Bronchial epithelial cell (primary cell): ENCODE data around the gene ALG10. TPM values are rescaled to one million over a fixed set of nuclear protein-coding genes. Genes with fewer than 3 reads are reported as not detected.

Experiments
- DNase-seq: peaks from one replicate; pipeline ENCODE4 v3.0.0-alpha.2; 2010; ENCODE audit warnings: low read depth
- FAIRE-seq: peaks from 2 replicates; lab custom pipeline; 2011; peaks lifted over from hg19 to GRCh38; lab: Jason Lieb, UNC
- H3K27me3 ChIP-seq: 2 replicates; pipeline ENCODE4 v1.5.1; 2011; ENCODE audit warnings: low read length; ENCODE audit not compliant: control insufficient read depth, insufficient read depth
- H3K36me3 ChIP-seq: 2 replicates; pipeline ENCODE4 v1.5.1; 2011; ENCODE audit warnings: low read length; ENCODE audit not compliant: control insufficient read depth, insufficient read depth
- H3K4me3 ChIP-seq: 2 replicates; pipeline ENCODE4 v1.5.1; 2011; ENCODE audit warnings: mild to moderate bottlenecking, low read depth, low read length, control low read depth
- total RNA-seq: library from RNA; depleted of rRNA; stranded (reverse); fragments of >200 nt; gene quantifications from 2 replicates; pipeline ENCODE4 v1.2.1, GENCODE V29; 2014
- TF ChIP-seq, protein P1 (sequence below): IDR thresholded peaks from 2 replicates; pipeline ENCODE4 v1.5.1; 2011; ENCODE audit warnings: mild to moderate bottlenecking, moderate library complexity, low read length, control low read depth, inconsistent platforms; ENCODE audit not compliant: insufficient read depth, severe bottlenecking

Gene ALG10
- total RNA-seq, 1 donor from 2014 or later: 2.6 TPM

DNA sequence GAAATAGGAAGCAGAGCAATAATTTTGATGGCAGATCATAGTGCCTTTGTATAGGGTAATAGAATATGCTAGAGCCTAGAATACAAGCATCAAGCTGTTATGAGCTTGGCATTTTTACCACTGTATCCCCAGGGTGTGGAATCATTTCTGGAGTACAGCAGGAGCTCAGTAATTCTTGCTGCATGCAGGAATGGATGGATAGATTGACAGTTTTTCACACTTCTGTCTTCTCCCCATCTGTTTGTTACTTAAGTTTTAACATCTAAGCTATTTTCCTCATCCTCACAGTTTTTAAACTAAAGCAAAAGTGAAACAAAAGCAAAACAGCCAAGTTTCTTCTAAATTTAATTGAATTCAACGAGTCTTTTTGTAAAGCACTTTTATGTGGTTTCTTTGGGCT is 32.6 kb downstream of the ALG10 start:
- DNase-seq: no peak
- TF ChIP-seq, protein P1, sequence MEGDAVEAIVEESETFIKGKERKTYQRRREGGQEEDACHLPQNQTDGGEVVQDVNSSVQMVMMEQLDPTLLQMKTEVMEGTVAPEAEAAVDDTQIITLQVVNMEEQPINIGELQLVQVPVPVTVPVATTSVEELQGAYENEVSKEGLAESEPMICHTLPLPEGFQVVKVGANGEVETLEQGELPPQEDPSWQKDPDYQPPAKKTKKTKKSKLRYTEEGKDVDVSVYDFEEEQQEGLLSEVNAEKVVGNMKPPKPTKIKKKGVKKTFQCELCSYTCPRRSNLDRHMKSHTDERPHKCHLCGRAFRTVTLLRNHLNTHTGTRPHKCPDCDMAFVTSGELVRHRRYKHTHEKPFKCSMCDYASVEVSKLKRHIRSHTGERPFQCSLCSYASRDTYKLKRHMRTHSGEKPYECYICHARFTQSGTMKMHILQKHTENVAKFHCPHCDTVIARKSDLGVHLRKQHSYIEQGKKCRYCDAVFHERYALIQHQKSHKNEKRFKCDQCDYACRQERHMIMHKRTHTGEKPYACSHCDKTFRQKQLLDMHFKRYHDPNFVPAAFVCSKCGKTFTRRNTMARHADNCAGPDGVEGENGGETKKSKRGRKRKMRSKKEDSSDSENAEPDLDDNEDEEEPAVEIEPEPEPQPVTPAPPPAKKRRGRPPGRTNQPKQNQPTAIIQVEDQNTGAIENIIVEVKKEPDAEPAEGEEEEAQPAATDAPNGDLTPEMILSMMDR: no peak
- Histone ChIP-seq H3K36me3 (no peaks in the 10 kb centered on the region), H3K4me3 (no peak overlapping the region), H3K27me3 (no peaks in the 10 kb centered on the region)
- no peak for FAIRE-seq
